ENCODE results near the gene DAB2IP.
"Not testable (repeated sequence)": the region's sequence is repeated elsewhere in the genome, so short reads cannot be mapped to it uniquely, and the experiment has no call there.

DAB2IP gene

GRCh38 chr9:121727295-121728020, 76.0 kb downstream of the DAB2IP start:
- no peak for DNase-seq (ENCODE audit: low spot score)

DNA sequence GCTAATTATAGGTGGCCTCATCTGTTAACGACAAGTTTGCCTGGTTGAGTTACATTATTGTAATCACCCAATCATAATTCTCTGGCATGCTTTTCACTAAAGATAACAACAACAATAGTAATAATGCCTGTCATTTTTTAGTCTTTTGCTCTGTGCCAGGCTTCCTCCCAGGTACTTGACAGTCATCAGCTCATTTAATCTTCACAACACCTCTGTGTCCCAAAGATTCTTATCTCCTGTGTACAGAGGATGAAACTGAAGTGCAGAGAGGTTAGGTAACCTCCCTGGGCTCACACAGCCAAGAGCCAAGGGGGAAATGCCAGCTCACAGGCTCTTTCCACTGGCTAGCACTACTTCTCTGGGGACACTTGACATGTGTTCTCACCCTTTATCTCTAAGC, 77.5 kb downstream of the DAB2IP start:
- no peak for DNase-seq (ENCODE audit: low spot score)

DNA sequence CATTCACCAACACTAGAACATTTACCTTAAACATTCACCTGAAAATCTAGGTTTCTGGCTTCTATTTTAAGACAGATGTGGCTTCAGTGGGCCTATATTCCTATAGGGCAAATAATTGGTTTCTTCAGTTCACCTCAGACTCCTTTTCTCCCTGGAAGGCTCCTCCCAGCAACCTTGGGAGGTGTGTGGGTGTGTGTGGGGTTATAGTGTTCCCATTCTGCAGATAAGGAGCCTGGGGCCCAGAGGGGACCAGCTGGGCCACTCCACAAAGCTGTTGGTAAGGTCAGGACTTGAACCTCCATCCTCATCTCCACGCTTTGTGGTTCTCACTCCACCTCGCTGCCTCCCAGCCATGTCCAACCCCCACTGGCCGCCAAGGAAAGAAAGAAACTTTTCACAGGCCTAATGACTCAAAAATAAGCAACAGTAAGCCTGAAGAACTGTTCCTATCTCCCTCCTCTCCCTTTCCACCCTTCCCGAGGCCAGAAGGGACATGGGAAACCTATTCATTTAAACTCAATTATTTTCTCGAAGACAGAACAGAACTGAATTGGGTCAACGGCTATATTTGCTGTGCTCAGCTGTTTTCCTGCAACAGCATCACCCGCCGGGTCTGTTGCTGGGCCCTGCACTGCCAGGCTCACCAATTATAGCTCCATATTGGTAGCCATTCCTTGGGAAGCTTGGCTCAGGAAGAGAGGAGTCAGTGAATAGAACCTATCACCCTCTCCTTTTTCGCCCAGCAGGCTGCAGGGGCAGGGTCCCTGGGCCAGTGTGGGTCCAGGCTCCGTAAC, 78.5 kb downstream of the DAB2IP start:
- DNase-seq (ENCODE audit: low spot score), result no peak

GRCh38 chr9:121731090-121731489, 79.7 kb downstream of the DAB2IP start:
- no peak for DNase-seq (ENCODE audit: low spot score)

- DNase-seq (ENCODE audit: low spot score), result no peak
Observed at GRCh38 chr9:121731919-121732318, 80.5 kb downstream of the DAB2IP start.

DNA sequence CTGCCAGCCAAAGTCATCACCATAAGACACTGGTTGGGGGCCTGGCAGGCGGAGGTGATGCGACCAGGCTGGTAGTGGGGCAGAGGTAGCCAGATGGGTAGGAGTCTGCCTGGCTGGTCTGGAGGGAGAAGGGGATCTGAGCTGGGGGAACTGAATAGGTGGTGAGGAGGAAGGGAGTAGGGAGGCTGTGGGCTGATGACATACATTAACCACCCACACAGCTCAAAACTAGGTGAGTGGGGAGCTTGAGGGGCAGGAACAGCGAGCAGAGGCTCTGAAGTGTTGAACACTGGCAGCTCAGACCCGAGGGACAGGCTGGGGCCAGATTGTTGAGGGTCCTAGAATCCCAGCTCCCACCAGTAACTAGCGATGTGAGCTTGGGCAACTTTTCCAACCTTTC, 81.0 kb downstream of the DAB2IP start:
- DNase-seq (ENCODE audit: low spot score), result no peak

GRCh38 chr9:121732886-121733285, 81.5 kb downstream of the DAB2IP start:
- no peak for DNase-seq (ENCODE audit: low spot score)

DNA sequence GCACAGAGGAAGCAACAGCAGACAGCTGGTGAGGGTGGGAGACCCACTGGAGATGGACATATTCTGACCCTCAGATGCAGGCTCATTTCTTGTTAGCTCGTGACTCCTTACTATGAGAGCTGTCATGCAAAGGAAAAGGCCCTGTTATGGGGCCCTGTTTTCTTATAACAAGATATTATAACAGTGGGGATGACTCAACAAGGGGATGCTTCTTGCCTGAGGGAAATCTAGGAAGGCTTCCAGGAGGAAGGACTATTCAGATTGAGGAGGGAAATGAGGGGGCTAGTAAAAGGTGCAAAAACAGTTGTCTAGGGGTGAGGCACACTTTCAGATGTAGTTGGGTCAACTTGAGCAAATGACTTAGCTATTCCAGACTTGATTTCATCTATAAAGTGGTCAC, 83.0 kb downstream of the DAB2IP start:
- DNase-seq (ENCODE audit: low spot score), result no peak

GRCh38 chr9:121735065-121735792, 83.8 kb downstream of the DAB2IP start:
- DNase-seq (ENCODE audit: low spot score), result peak; percentile 64

GRCh38 chr9:121735793-121736770, 84.6 kb downstream of the DAB2IP start:
- DNase-seq (ENCODE audit: low spot score), result peak; percentile 94

DNA sequence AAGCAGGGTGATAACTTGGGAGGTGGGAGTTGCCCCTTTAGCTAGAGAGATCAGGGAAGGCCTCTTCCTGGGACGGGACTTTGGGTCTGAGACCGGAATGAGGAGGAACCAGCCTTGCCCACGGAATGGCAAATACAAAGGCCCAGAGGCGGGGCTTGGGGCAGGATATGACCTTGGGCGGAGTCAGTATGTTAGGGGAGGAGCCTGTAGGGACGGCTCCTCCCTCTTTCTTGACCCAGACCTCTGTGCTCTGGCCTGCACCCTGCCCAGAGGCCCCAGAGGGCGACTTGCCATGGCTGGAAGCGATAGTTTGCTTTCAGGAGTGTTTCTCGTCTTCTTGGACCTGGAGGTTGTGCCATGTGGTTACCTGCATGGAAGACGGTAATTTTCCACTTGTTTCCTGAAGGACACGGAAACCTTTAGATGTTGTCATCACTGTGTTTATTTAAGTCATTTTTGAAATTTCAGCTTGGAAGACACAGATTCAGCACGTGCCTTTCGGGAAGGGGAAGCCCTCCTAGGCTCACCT, 85.6 kb downstream of the DAB2IP start:
- peak; percentile 44 for DNase-seq (ENCODE audit: low spot score)

DNA sequence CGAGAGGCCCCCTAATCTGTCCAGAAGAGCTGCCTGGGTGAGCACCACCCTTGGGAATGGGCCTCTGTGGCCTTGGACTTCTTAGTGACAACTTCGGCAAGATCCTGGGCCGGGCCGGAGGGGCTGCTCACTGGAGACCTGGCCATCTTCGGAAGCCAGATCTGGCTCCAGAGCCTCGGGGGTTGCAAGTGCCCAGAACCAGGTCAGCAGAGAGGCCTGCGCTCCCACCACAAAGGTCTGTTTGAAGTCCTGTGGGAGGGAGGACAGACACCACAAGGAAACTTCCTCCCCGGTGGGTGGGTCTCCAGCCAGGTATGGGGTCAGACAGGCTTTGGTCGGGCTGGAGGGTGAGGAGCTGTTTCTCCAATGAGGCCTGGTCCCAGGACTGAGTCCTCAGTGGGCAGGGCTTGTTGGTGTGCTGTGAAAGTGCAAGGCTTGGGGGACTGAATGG, 86.1 kb downstream of the DAB2IP start:
- DNase-seq (ENCODE audit: low spot score), result no peak

DNA sequence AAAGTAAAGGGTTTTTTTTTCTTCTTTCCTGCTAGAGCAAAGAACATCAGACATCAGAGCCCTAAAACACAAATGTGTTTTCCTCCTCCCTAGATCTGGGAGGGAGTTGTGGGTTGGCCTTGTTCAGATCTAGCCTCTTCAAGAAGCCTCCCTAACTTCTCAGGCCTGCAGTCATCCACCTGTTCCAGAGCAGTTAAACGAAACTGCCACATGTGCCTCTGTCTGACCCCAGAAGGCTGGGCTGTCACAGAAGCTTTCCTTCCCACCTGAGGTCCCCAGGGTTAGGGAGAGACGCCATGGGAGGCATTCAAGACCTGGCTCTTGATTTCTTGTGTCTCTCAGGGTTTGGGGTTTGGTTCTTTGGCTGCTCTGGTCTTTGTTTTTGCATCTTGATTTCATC, 87.0 kb downstream of the DAB2IP start:
- no peak for DNase-seq (ENCODE audit: low spot score)

GRCh38 chr9:121738968-121739367, 87.5 kb downstream of the DAB2IP start:
- no peak for DNase-seq (ENCODE audit: low spot score)

DNA sequence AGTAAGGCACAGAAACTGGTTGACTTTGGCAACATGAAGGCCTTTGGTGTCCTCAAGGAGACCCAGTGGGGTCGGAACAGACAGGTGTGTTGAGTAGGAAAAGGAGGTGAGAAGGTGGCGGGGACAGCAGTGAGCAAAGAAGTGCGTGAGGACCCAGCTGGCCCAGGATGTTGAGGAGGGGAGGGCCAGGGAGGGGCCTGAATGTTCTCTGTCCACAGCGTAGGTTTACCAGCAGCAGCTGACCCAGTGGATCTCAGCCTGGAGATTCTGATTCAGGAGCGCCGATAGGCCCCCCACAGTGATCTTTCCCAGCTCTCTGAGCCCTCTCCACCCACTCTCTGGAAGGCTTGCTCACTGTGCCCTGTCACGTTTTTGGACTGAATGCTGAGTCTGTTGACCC, 88.5 kb downstream of the DAB2IP start:
- DNase-seq (ENCODE audit: low spot score), result no peak

- no peak for DNase-seq (ENCODE audit: low spot score)
Observed at GRCh38 chr9:121741228-121741918, 89.9 kb downstream of the DAB2IP start.

GRCh38 chr9:121741919-121742283, 90.5 kb downstream of the DAB2IP start:
- not testable (repeated sequence) for DNase-seq (ENCODE audit: low spot score)

- DNase-seq (ENCODE audit: low spot score), result no peak
Observed at GRCh38 chr9:121742923-121743322, 91.5 kb downstream of the DAB2IP start.

DNA sequence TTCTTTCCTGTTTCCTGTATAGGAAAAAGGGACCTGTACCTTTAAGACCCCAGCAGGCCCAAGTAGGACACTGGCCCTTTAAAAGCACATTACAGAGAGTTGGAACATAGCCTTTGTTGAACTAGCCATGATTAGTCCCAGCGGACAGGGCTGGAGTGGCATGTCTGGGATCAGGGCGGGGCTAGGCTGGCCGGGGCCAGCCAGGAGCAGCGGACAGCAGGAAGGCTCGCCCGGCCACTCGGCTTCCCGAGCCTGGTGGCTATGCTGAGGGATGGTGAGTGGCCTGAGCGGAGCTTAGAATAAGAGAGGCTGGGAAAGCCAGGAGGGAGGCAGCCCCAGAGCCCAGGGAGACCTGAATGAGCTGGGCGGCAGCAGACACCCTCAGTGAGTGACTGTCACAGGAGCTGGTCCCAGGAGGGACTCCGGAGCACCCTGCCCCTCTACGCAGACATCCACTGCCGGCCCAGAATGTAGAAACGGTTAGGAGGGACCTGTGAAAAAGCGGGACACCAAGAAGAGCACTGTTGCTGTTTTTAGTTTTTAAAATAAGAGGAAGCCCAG, 92.1 kb downstream of the DAB2IP start:
- peak; percentile 95 for DNase-seq (ENCODE audit: low spot score)

- peak; percentile 73 for DNase-seq (ENCODE audit: low spot score)
Observed at GRCh38 chr9:121744002-121744686, 92.7 kb downstream of the DAB2IP start.
